IMR-90 (cell line): ENCODE measurements around the gene VEGFC. TPM values are rescaled to one million over a fixed set of nuclear protein-coding genes. Genes with fewer than 3 reads are reported as not detected.

Experiments
- ATAC-seq: fragments of 200-7000 bp; cut with Tn5 transposase; 2 replicates; pipeline ENCODE4 v1.9.1; 2020; ENCODE audit warnings: low read depth, mild to moderate bottlenecking, moderate library complexity
- BruUV-seq: library from RNA; stranded (reverse); fragments of 400-500 nt; replicated peaks from 2 replicates; lab custom pipeline; 2021; lab: Mats Ljungman, UMichigan
- CTCF ChIA-PET: fragments of 300-600 bp; formaldehyde crosslinking; extraction: SDS; loops from one replicate; lab custom pipeline; 2021; ENCODE audit warnings: antibody characterized with exemption; lab: Yijun Ruan, JAX
- POLR2A ChIA-PET: fragments of 300-600 bp; sonication (Branson Sonifier 250); formaldehyde crosslinking; loops from one replicate; lab custom pipeline; 2022; ENCODE audit warnings: antibody characterized with exemption; ENCODE audit not compliant: unreplicated experiment; lab: Charles Lee
- DNase-seq: peaks from one replicate; pipeline ENCODE4 v3.0.0; 2013
- H2AFZ ChIP-seq: replicated peaks from 2 replicates; pipeline ENCODE3; 2013; ENCODE audit warnings: low read length, mild to moderate bottlenecking; ENCODE audit not compliant: poor library complexity
- H2AK5ac ChIP-seq: 2 replicates; pipeline ENCODE4 v1.6.1; 2013; ENCODE audit warnings: low read depth, low read length, inconsistent platforms
- H2AK9ac ChIP-seq: replicated peaks from 2 replicates; pipeline ENCODE3; 2013; ENCODE audit warnings: mild to moderate bottlenecking, low read depth, low read length, moderate library complexity; ENCODE audit not compliant: poor library complexity
- H2BK120ac ChIP-seq: 2 replicates; pipeline ENCODE4 v1.6.1; 2013; ENCODE audit warnings: low read depth, low read length, inconsistent platforms
- H2BK15ac ChIP-seq: 3 replicates; pipeline ENCODE4 v1.6.1; 2013; ENCODE audit warnings: low read depth, low read length, inconsistent platforms
- H2BK20ac ChIP-seq: 2 replicates; pipeline ENCODE4 v1.6.1; 2013; ENCODE audit warnings: low read depth, mild to moderate bottlenecking, inconsistent platforms, low read length, moderate library complexity
- H2BK5ac ChIP-seq: 2 replicates; pipeline ENCODE4 v1.6.1; 2013; ENCODE audit warnings: mild to moderate bottlenecking, low read depth, low read length, inconsistent platforms; ENCODE audit not compliant: poor library complexity, severe bottlenecking
- H3K14ac ChIP-seq: replicated peaks from 2 replicates; pipeline ENCODE4 v1.6.1; 2013; ENCODE audit warnings: low read depth, low read length, inconsistent platforms
- H3K18ac ChIP-seq: 2 replicates; pipeline ENCODE4 v1.6.1; 2013; ENCODE audit warnings: low read depth, low read length, control low read depth
- H3K23ac ChIP-seq: 2 replicates; pipeline ENCODE4 v1.6.1; 2013; ENCODE audit warnings: low read depth, low read length, inconsistent platforms
- H3K27ac ChIP-seq: 2 replicates; pipeline ENCODE4 v1.5.1; 2013; ENCODE audit warnings: mild to moderate bottlenecking, control low read depth, low read length; ENCODE audit not compliant: insufficient read depth
- H3K27me3 ChIP-seq: 2 replicates; pipeline ENCODE4 v1.6.1; 2013; ENCODE audit warnings: low read length; ENCODE audit not compliant: control insufficient read depth, insufficient read depth
- H3K36me3 ChIP-seq: 2 replicates; pipeline ENCODE4 v1.6.1; 2013; ENCODE audit warnings: low read length, mixed read lengths; ENCODE audit not compliant: control insufficient read depth, insufficient read depth
- H3K4ac ChIP-seq: 2 replicates; pipeline ENCODE4 v1.6.1; 2013; ENCODE audit warnings: low read depth, low read length, inconsistent platforms
- H3K4me1 ChIP-seq: 2 replicates; pipeline ENCODE4 v1.6.1; 2013; ENCODE audit warnings: low read length, mixed read lengths; ENCODE audit not compliant: control insufficient read depth, insufficient read depth
- H3K4me2 ChIP-seq: 2 replicates; pipeline ENCODE4 v1.6.1; 2013; ENCODE audit warnings: low read depth, mild to moderate bottlenecking, control low read depth, low read length, moderate library complexity
- H3K4me3 ChIP-seq: 2 replicates; pipeline ENCODE4 v1.5.1; 2013; ENCODE audit warnings: low read depth, mild to moderate bottlenecking, control low read depth, low read length, moderate library complexity; ENCODE audit not compliant: insufficient read depth
- H3K56ac ChIP-seq: 2 replicates; pipeline ENCODE4 v1.6.1; 2013; ENCODE audit warnings: low read length, inconsistent platforms; ENCODE audit not compliant: insufficient read depth; ENCODE audit errors: extremely low read depth
- H3K79me1 ChIP-seq, 2 experiments: 2 replicates each; pipeline ENCODE4 v1.6.1; 2013; ENCODE audit warnings: low read length in 2 of 2, inconsistent platforms in 1 of 2, low read depth in 1 of 2
- H3K9ac ChIP-seq: 2 replicates; pipeline ENCODE4 v1.6.1; 2013; ENCODE audit warnings: low read depth, low read length, control low read depth
- H3K9me1 ChIP-seq: 2 replicates; pipeline ENCODE4 v1.6.1; 2013; ENCODE audit warnings: low read length, inconsistent platforms; ENCODE audit not compliant: insufficient read depth
- H3K9me3 ChIP-seq: 2 replicates; pipeline ENCODE4 v1.6.1; 2013; ENCODE audit warnings: low read length; ENCODE audit not compliant: control insufficient read depth, insufficient read depth
- H4K20me1 ChIP-seq: 2 replicates; pipeline ENCODE4 v1.6.1; 2013; ENCODE audit warnings: low read length, inconsistent platforms; ENCODE audit not compliant: insufficient read depth
- H4K5ac ChIP-seq: 2 replicates; pipeline ENCODE4 v1.6.1; 2013; ENCODE audit warnings: mild to moderate bottlenecking, low read depth, low read length, control low read depth
- H4K8ac ChIP-seq, 2 experiments: 2 replicates each; pipeline ENCODE4 v1.6.1; 2013; ENCODE audit warnings: low read depth in 2 of 2, low read length in 2 of 2, control low read depth in 1 of 2, inconsistent platforms in 1 of 2
- H4K91ac ChIP-seq: 2 replicates; pipeline ENCODE4 v1.6.1; 2013; ENCODE audit warnings: low read depth, low read length, inconsistent platforms; ENCODE audit not compliant: insufficient read depth
- CEBPB ChIP-seq: IDR thresholded peaks from 2 replicates; pipeline ENCODE4 v1.6.1; 2012; ENCODE audit warnings: low read depth, low read length, improper control_type of control experiment
- FOS ChIP-seq: fragments of 150-350 bp; IDR thresholded peaks from 2 replicates; pipeline ENCODE4 v1.6.1; 2016; ENCODE audit warnings: low read depth, low read length
- MAFK ChIP-seq: IDR thresholded peaks from 2 replicates; pipeline ENCODE4 v1.6.1; 2012; ENCODE audit warnings: low read depth, low read length, improper control_type of control experiment
- RFX5 ChIP-seq: IDR thresholded peaks from 2 replicates; pipeline ENCODE4 v1.8.0; 2012; ENCODE audit warnings: low read depth, mild to moderate bottlenecking, low read length, moderate library complexity
- WGBS, 2 experiments: methylation state at CpG; one replicate each; pipeline versions ENCODE4 v1.1.5 to v1.1.7; 2013; ENCODE audit warnings: missing lambda C conversion rate in 2 of 2; ENCODE audit not compliant: insufficient read length in 1 of 2; ENCODE audit errors: extremely low coverage in 2 of 2; 5-methylcytosine and 5-hydroxymethylcytosine counted together
- dilution Hi-C: fragments of 300-500 bp; cut with HindIII; formaldehyde crosslinking; loops from one replicate; pipeline ENCODE4 v1.14.3; 2018; ENCODE audit warnings: low sequenced_read_pairs; ENCODE audit not compliant: unreplicated experiment
- in situ Hi-C: fragments of 300-500 bp; cut with MboI; formaldehyde crosslinking; loops from 3 replicates; pipeline ENCODE4 v1.14.3; 2019; ENCODE audit warnings: low sequenced_read_pairs, inconsistent platforms, mixed read lengths
- intact Hi-C: fragments of 100-400 bp; cut with micrococcal nuclease; formaldehyde crosslinking; loops from 2 replicates; pipeline ENCODE4 v1.10.0; 2022
- polyA plus RNA-seq, 3 experiments: library from polyadenylated mRNA; depleted of rRNA; stranded (reverse); fragments of >200 nt; gene quantifications; 2 replicates each; pipeline ENCODE4 v1.2.3, GENCODE V29; 2012; ENCODE audit warnings: low replicate concordance in 1 of 3
- total RNA-seq: library from RNA; depleted of rRNA; stranded (reverse); fragments of >200 nt; gene quantifications from 2 replicates; pipeline ENCODE4 v1.2.3, GENCODE V29; 2012
- TF ChIP-seq, protein P1 (sequence below): fragments of 150-350 bp; IDR thresholded peaks from 2 replicates; pipeline ENCODE4 v1.6.1; 2016; ENCODE audit warnings: low read depth, mild to moderate bottlenecking, low read length, moderate library complexity, borderline replicate concordance

The VEGFC gene
- total and polyA plus RNA-seq, 2 of the 4 experiments (the other 2 are of a cell fraction) = 22.9 to 49.7 TPM

DNA sequence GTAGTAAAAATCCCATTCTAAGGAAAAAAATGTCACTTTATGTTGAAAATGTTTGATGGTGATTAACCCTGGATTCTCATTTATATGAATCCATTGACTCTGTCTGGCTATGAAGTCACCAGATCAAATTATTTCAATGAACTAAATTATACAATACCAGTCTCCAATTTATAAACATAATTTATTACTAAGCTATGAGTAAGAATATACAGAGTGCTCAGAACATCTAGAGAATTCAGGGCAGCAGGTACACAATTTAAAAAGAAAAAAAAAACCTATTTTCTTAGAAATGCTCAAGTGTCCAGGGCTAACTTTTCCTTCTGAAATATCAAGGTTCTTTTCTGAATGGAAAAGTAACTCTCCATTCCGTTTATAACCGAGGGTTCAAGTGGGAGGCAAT lies 48.6 kb downstream of the VEGFC start:
- Histone ChIP-seq H4K5ac (no peak overlapping the region), H2AK9ac (no peak overlapping the region), H3K27me3 (no peaks in the 10 kb centered on the region), H2AK5ac (no peak overlapping the region), H3K4me2 (peak overlapping the region; percentile 91; the same call in 1 of the 2 replicates), H2AFZ (no peak overlapping the region), H3K79me1 (peaks cover 5 to 32% of the 10 kb centered on the region in 2 experiments; a peak in 3 of 4 replicates), H2BK120ac (peak overlapping the region; percentile 79), H3K4me1 (peaks cover 15% of the 10 kb centered on the region), H3K4me3 (no peak overlapping the region), H4K91ac (peak overlapping the region; percentile 70; the same call in 1 of the 2 replicates), H3K9ac (no peak overlapping the region), H4K20me1 (peaks cover 69% of the 10 kb centered on the region), H3K14ac (peak overlapping the region; percentile 53; the same call in 1 of the 2 replicates), H3K23ac (peak overlapping the region; percentile 66), H4K8ac (peak overlapping the region in 1 of 2 experiments; percentile 84; a peak in 3 of 4 replicates), H3K9me1 (peaks cover 20% of the 10 kb centered on the region), H3K9me3 (no peaks in the 10 kb centered on the region), H2BK5ac (peak overlapping the region; percentile 98), H3K4ac (peak overlapping the region; percentile 87; the same call in 1 of the 2 replicates), H2BK20ac (no peak overlapping the region), H3K56ac (no peak overlapping the region), H2BK15ac (peak overlapping the region; percentile 87; the same call in 2 of the 3 replicates), H3K27ac (no peak overlapping the region; the same call in 1 of the 2 replicates), H3K18ac (peak overlapping the region; percentile 92; the same call in 1 of the 2 replicates), H3K36me3 (no peaks in the 10 kb centered on the region)
- in situ Hi-C loops (no loop called here), dilution Hi-C loops (no loop called here), intact Hi-C loops (no loop called here)
- ATAC-seq (peak; percentile 73), DNase-seq (peak; percentile 65)
- BruUV-seq = no TSS peak
- CTCF ChIA-PET = no interaction called here
- no CpG with 5 or more reads among the region's 2 CpGs for WGBS, 2 experiments
- 0 out of 2 replicates have a peak, but pooled peaks have one; percentile 36 for TF ChIP-seq RFX5
- no peak for TF ChIP-seq MAFK
- peak; percentile 75 for TF ChIP-seq CEBPB
- TF ChIP-seq, protein P1, sequence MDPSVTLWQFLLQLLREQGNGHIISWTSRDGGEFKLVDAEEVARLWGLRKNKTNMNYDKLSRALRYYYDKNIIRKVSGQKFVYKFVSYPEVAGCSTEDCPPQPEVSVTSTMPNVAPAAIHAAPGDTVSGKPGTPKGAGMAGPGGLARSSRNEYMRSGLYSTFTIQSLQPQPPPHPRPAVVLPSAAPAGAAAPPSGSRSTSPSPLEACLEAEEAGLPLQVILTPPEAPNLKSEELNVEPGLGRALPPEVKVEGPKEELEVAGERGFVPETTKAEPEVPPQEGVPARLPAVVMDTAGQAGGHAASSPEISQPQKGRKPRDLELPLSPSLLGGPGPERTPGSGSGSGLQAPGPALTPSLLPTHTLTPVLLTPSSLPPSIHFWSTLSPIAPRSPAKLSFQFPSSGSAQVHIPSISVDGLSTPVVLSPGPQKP = no peak
- 0 out of 2 replicates have a peak, but pooled peaks have one; percentile 9 for TF ChIP-seq FOS
- POLR2A ChIA-PET = no interaction called here
